ENCODE data around the gene SLC27A6. TPM values are rescaled to one million over a fixed set of nuclear protein-coding genes. Genes with fewer than 3 reads are reported as not detected.
"Not testable (repeated sequence)": the region's sequence is repeated elsewhere in the genome, so short reads cannot be mapped to it uniquely, and the experiment has no call there.

SLC27A6 gene, protein sequence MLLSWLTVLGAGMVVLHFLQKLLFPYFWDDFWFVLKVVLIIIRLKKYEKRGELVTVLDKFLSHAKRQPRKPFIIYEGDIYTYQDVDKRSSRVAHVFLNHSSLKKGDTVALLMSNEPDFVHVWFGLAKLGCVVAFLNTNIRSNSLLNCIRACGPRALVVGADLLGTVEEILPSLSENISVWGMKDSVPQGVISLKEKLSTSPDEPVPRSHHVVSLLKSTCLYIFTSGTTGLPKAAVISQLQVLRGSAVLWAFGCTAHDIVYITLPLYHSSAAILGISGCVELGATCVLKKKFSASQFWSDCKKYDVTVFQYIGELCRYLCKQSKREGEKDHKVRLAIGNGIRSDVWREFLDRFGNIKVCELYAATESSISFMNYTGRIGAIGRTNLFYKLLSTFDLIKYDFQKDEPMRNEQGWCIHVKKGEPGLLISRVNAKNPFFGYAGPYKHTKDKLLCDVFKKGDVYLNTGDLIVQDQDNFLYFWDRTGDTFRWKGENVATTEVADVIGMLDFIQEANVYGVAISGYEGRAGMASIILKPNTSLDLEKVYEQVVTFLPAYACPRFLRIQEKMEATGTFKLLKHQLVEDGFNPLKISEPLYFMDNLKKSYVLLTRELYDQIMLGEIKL
- polyA plus RNA-seq (2013, experiment 1 of 2) = 0.37 TPM
- polyA plus RNA-seq (2013, experiment 2 of 2) = 0.56 TPM

- Histone ChIP-seq H3K4me3 (ENCODE audit: extremely low read depth, insufficient read depth, low read length, poor library complexity, severe bottlenecking) (peak within 1 kb of the TSS; percentile 46), H3K27ac (ENCODE audit: low read depth, low read length, severe bottlenecking) (no peak within 1 kb of the TSS), H3K9me3 (ENCODE audit: control insufficient read depth, low read length) (no peaks in the 10 kb centered on the region), H3K4me1 (ENCODE audit: control insufficient read depth, insufficient read depth, low read length, poor library complexity, severe bottlenecking) (no peaks in the 10 kb centered on the region), H3K36me3 (ENCODE audit: control insufficient read depth, insufficient read depth, low read length) (no peaks in the 10 kb centered on the region)
- 0 to 1% methylated on average over 34 to 47 of the region's 51 CpGs for WGBS, 2 experiments (ENCODE audit: insufficient coverage in 2 of 2)
Observed at GRCh38 chr5:128965011-128965637, at the start of gene SLC27A6. Gene SLC27A6, plus strand, starts transcription at chr5:128965488. Its CDS starts 650 bp downstream, at chr5:128966138.

- Histone ChIP-seq H3K4me1 (ENCODE audit: control insufficient read depth, insufficient read depth, low read length, poor library complexity, severe bottlenecking) (no peaks in the 10 kb centered on the region), H3K27ac (ENCODE audit: low read depth, low read length, severe bottlenecking) (no peak overlapping the region), H3K36me3 (ENCODE audit: control insufficient read depth, insufficient read depth, low read length) (no peaks in the 10 kb centered on the region), H3K9me3 (ENCODE audit: control insufficient read depth, low read length) (no peaks in the 10 kb centered on the region), H3K4me3 (ENCODE audit: extremely low read depth, insufficient read depth, low read length, poor library complexity, severe bottlenecking) (no peak overlapping the region)
- no CpG with 5 or more reads among the region's 2 CpGs for WGBS, 2 experiments (ENCODE audit: insufficient coverage in 2 of 2)
Observed at GRCh38 chr5:128919542-128919941, 45.7 kb upstream of the SLC27A6 start.

DNA sequence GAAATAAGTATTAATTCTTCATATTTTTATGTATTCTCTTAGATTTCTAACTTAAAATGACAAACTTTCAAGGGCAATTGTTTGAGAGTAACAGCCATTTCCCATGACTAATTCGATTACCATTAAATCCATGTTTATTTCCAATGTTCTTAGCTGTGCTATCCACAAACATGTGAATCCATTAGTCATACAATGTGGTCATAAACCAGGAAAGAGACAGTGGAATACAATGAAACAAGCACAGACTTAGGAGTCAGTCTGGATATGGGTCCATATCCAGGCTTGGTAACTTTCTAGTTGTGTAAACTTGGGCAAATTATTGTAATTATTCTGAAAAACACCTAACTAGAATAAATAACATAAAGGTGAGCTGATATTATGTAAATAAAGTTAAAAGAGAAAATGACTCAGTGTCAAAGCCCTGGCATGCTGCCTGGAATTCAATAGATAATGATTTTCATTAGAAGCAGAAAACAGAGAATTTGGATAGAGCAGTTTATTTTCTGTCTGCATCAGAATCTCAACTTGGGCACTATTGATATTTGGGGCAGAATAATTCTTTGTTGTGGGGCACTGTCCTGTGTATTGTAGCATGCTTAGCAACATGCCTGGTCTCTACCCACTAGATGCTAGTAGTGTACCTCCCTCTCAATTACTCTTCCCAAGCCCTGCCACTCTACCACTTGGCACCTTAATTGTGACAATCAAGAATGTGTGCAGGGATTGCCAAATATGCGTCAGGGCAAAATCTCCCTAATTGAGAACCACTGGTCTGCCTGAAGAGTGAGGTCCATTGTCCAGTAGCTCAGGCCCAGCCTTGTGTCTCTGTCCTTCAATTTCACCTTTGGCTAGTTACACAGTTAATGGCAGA is 44.7 kb upstream of the SLC27A6 start:
- Histone ChIP-seq H3K4me3 (ENCODE audit: extremely low read depth, insufficient read depth, low read length, poor library complexity, severe bottlenecking) (no peak overlapping the region), H3K9me3 (ENCODE audit: control insufficient read depth, low read length) (no peaks in the 10 kb centered on the region), H3K36me3 (ENCODE audit: control insufficient read depth, insufficient read depth, low read length) (no peaks in the 10 kb centered on the region), H3K4me1 (ENCODE audit: control insufficient read depth, insufficient read depth, low read length, poor library complexity, severe bottlenecking) (no peaks in the 10 kb centered on the region), H3K27ac (ENCODE audit: low read depth, low read length, severe bottlenecking) (no peak overlapping the region)
- WGBS, 2 experiments (ENCODE audit: insufficient coverage in 2 of 2) = 33% methylated on average over 1 of the region's 2 CpGs; no CpG with 5 or more reads in 1 of the 2 experiments

DNA sequence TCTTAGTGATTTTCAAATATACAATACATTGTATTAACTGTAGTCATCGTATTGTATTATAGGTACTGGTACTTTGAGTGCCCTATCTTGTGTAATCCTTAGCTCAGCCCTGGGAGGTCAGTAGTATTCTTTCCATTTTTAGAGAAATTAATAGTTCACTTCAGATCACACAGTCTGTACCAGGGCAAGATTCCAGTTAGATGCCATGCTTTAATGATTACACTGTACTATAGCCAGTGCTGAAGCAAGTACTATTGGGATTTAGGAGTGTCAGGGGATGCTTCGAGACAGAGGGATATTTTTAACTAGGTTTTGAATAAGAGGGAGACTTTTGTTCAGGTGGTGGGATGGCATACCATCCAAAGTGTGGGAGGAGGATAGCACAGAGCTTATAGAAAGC is 41.0 kb upstream of the SLC27A6 start:
- H3K27ac ChIP-seq (ENCODE audit: low read depth, low read length, severe bottlenecking) = no peak overlapping the region
- no peak overlapping the region for H3K4me3 ChIP-seq (ENCODE audit: extremely low read depth, insufficient read depth, low read length, poor library complexity, severe bottlenecking)
- no peaks in the 10 kb centered on the region for H3K4me1 ChIP-seq (ENCODE audit: control insufficient read depth, insufficient read depth, low read length, poor library complexity, severe bottlenecking)
- no peaks in the 10 kb centered on the region for H3K9me3 ChIP-seq (ENCODE audit: control insufficient read depth, low read length)
- 85 to 100% methylated on average over 1 of the region's 2 CpGs for WGBS, 2 experiments (ENCODE audit: insufficient coverage in 2 of 2)
- H3K36me3 ChIP-seq (ENCODE audit: control insufficient read depth, insufficient read depth, low read length) = no peaks in the 10 kb centered on the region

DNA sequence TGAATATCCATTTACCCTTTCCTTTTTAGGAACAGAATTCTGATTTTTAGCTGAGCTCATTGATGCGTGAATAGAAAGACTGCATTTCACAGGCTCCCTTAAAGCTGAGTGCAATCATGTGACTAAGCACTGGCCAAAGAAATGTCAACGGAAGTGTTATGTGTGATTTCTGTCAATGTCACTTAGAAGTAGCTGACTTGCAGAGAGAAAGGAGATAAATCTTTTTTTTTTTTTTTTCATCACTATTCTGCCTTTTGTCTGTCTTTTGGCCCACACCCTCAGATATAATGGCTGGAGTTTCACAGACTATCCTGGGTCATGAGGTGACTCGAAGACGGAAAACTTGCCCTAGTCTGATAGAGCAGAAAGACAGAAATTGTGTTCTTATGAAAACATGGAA is 39.3 kb upstream of the SLC27A6 start:
- no peaks in the 10 kb centered on the region for H3K4me1 ChIP-seq (ENCODE audit: control insufficient read depth, insufficient read depth, low read length, poor library complexity, severe bottlenecking)

DNA sequence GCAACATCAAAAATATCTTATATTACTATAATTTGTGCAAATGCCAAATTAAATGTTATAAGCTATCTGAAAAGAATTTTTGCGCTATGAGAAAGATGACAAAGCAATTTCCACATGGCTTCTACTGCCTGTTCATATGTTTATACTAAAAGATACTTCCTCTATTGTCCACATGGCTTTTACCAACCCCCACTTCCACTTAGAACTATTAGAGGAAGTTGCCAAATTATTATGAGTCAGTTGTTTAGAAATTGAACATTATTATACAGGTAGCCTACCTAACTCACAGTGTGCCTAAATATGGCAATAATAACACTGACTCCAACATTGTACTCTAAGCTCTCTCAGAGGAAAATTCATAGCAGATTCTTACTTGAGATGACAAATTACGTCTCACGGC is 37.6 kb upstream of the SLC27A6 start:
- Histone ChIP-seq H3K27ac (ENCODE audit: low read depth, low read length, severe bottlenecking) (no peak overlapping the region), H3K36me3 (ENCODE audit: control insufficient read depth, insufficient read depth, low read length) (no peaks in the 10 kb centered on the region), H3K4me1 (ENCODE audit: control insufficient read depth, insufficient read depth, low read length, poor library complexity, severe bottlenecking) (no peaks in the 10 kb centered on the region), H3K9me3 (ENCODE audit: control insufficient read depth, low read length) (no peaks in the 10 kb centered on the region), H3K4me3 (ENCODE audit: extremely low read depth, insufficient read depth, low read length, poor library complexity, severe bottlenecking) (no peak overlapping the region)
- WGBS, 2 experiments (ENCODE audit: insufficient coverage in 2 of 2) = no CpG with 5 or more reads among the region's 3 CpGs

More for the DNA sequence above, 39.3 kb upstream of the SLC27A6 start:
- Histone ChIP-seq H3K27ac (ENCODE audit: low read depth, low read length, severe bottlenecking) (no peak overlapping the region), H3K9me3 (ENCODE audit: control insufficient read depth, low read length) (no peaks in the 10 kb centered on the region), H3K36me3 (ENCODE audit: control insufficient read depth, insufficient read depth, low read length) (no peaks in the 10 kb centered on the region), H3K4me3 (ENCODE audit: extremely low read depth, insufficient read depth, low read length, poor library complexity, severe bottlenecking) (no peak overlapping the region)
- 88 to 100% methylated on average over 1 of the region's 4 CpGs for WGBS, 2 experiments (ENCODE audit: insufficient coverage in 2 of 2)

GRCh38 chr5:128932232-128932631 is 33.1 kb upstream of the SLC27A6 start:
- not testable (repeated sequence) for H3K4me1 ChIP-seq (ENCODE audit: control insufficient read depth, insufficient read depth, low read length, poor library complexity, severe bottlenecking); H3K27ac ChIP-seq (ENCODE audit: low read depth, low read length, severe bottlenecking); H3K4me3 ChIP-seq (ENCODE audit: extremely low read depth, insufficient read depth, low read length, poor library complexity, severe bottlenecking); H3K9me3 ChIP-seq (ENCODE audit: control insufficient read depth, low read length); H3K36me3 ChIP-seq (ENCODE audit: control insufficient read depth, insufficient read depth, low read length)
- WGBS, 2 experiments (ENCODE audit: insufficient coverage in 2 of 2) = no CpG with 5 or more reads among the region's 4 CpGs

- 79 to 90% methylated on average over 2 to 5 of the region's 9 CpGs for WGBS, 2 experiments (ENCODE audit: insufficient coverage in 2 of 2)
- not testable (repeated sequence) for H3K27ac ChIP-seq (ENCODE audit: low read depth, low read length, severe bottlenecking); H3K9me3 ChIP-seq (ENCODE audit: control insufficient read depth, low read length)
Observed at GRCh38 chr5:128943100-128943499, 22.2 kb upstream of the SLC27A6 start.

DNA sequence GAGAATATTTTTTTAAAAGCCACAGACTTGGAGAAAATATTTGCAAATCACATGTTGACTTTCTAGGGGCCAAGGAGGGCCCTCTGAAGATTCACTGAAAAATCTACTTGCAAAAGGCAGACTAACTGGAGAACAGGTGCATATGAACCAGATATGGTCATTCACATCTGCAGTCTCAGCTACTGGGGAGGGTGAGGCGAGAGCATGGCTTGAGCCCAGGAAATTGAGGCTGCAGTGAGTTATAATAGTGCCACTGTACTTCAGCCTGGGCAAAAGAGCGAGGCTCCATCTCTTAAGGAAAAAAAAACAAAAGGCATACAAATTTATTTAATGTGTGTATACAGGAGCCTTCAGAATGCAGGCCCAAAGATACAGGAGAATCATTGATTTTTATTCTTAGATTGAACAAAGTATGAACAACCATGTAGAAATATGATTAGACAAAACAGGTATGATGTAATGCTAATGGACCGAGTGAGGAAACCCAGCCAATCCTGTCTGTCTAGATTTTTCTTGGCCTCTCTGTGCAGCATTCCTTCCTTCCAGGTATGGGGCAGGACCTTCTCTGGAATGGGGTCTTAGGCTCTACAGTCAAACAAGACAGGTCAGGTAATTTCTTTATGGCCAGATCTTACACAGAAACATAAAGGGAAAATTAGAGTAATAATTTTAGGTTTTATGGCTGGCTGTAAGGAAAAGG is 15.3 kb upstream of the SLC27A6 start:
- no peak overlapping the region for H3K27ac ChIP-seq (ENCODE audit: low read depth, low read length, severe bottlenecking)
- WGBS, 2 experiments (ENCODE audit: insufficient coverage in 2 of 2) = 71 to 93% methylated on average over 2 of the region's 3 CpGs

More at GRCh38 chr5:128943100-128943499, 22.2 kb upstream of the SLC27A6 start:
- H3K4me1 ChIP-seq (ENCODE audit: control insufficient read depth, insufficient read depth, low read length, poor library complexity, severe bottlenecking); H3K4me3 ChIP-seq (ENCODE audit: extremely low read depth, insufficient read depth, low read length, poor library complexity, severe bottlenecking); H3K36me3 ChIP-seq (ENCODE audit: control insufficient read depth, insufficient read depth, low read length): not testable (repeated sequence)

DNA sequence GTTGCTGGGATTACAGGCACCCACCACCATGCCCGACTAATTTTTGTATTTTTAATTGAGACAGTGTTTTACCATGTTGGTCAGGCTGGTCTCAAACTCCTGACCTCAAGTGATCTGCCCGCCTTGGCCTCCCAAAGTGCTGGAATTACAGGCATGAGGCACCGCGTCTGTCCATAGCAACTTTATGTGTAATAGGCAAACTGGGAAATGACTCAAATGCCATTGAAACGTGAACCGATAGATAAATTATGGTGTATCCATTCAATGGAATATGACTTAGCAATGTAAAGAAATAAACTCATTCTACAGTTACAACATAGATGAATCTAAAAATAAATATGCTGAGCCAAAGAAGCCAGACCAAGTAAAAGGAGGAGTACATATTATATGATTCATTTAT is 14.0 kb upstream of the SLC27A6 start:
- H3K9me3 ChIP-seq (ENCODE audit: control insufficient read depth, low read length); H3K4me1 ChIP-seq (ENCODE audit: control insufficient read depth, insufficient read depth, low read length, poor library complexity, severe bottlenecking); H3K27ac ChIP-seq (ENCODE audit: low read depth, low read length, severe bottlenecking); H3K4me3 ChIP-seq (ENCODE audit: extremely low read depth, insufficient read depth, low read length, poor library complexity, severe bottlenecking); H3K36me3 ChIP-seq (ENCODE audit: control insufficient read depth, insufficient read depth, low read length): not testable (repeated sequence)
- 67 to 88% methylated on average over 1 of the region's 6 CpGs for WGBS, 2 experiments (ENCODE audit: insufficient coverage in 2 of 2)

More for the DNA sequence above, 15.3 kb upstream of the SLC27A6 start:
- H3K4me3 ChIP-seq (ENCODE audit: extremely low read depth, insufficient read depth, low read length, poor library complexity, severe bottlenecking) = no peak overlapping the region
- no peaks in the 10 kb centered on the region for H3K4me1 ChIP-seq (ENCODE audit: control insufficient read depth, insufficient read depth, low read length, poor library complexity, severe bottlenecking)
- no peaks in the 10 kb centered on the region for H3K9me3 ChIP-seq (ENCODE audit: control insufficient read depth, low read length)
- no peaks in the 10 kb centered on the region for H3K36me3 ChIP-seq (ENCODE audit: control insufficient read depth, insufficient read depth, low read length)
